Measurements from ENCODE around the gene NPC1.

The NPC1 gene

GRCh38 chr18:23605941-23606340 is 19.6 kb upstream of the NPC1 start:
- no peaks in the 10 kb centered on the region for H3K9me3 ChIP-seq (replicated peaks; ENCODE audit: low read length)
- H3K4me2 ChIP-seq (ENCODE audit: low read length), result no peak overlapping the region
- no peaks in the 10 kb centered on the region for H3K27me3 ChIP-seq (ENCODE audit: control insufficient read depth, insufficient read depth, low read length)
- no peaks in the 10 kb centered on the region for H3K4me1 ChIP-seq (ENCODE audit: control insufficient read depth, insufficient read depth, low read length)
- no peak overlapping the region for H3K9ac ChIP-seq (ENCODE audit: low read depth, low read length)
- H3K36me3 ChIP-seq (ENCODE audit: insufficient read depth, low read length), result no peaks in the 10 kb centered on the region
- no peak overlapping the region for H3K4me3 ChIP-seq (ENCODE audit: low read length)

- H3K9me3 ChIP-seq (replicated peaks; ENCODE audit: low read length), result no peaks in the 10 kb centered on the region
- no peak overlapping the region for H3K4me2 ChIP-seq (ENCODE audit: low read length)
- H3K9ac ChIP-seq (ENCODE audit: low read depth, low read length), result no peak overlapping the region
- H3K27me3 ChIP-seq (ENCODE audit: control insufficient read depth, insufficient read depth, low read length), result no peaks in the 10 kb centered on the region
- peaks cover under 1% of the 10 kb centered on the region for H3K4me1 ChIP-seq (ENCODE audit: control insufficient read depth, insufficient read depth, low read length)
- H3K4me3 ChIP-seq (ENCODE audit: low read length), result no peak overlapping the region
- H3K36me3 ChIP-seq (ENCODE audit: insufficient read depth, low read length), result no peaks in the 10 kb centered on the region
These were observed 13.5 kb upstream of the NPC1 start for GRCh38 chr18:23599809-23600208.

- no peak overlapping the region for H3K4me3 ChIP-seq (ENCODE audit: low read length)
- no peak overlapping the region for H3K4me2 ChIP-seq (ENCODE audit: low read length)
- H3K9ac ChIP-seq (ENCODE audit: low read depth, low read length), result no peak overlapping the region
- no peaks in the 10 kb centered on the region for H3K9me3 ChIP-seq (replicated peaks; ENCODE audit: low read length)
- no peaks in the 10 kb centered on the region for H3K36me3 ChIP-seq (ENCODE audit: insufficient read depth, low read length)
- H3K4me1 ChIP-seq (ENCODE audit: control insufficient read depth, insufficient read depth, low read length), result peaks cover 23% of the 10 kb centered on the region
- no peaks in the 10 kb centered on the region for H3K27me3 ChIP-seq (ENCODE audit: control insufficient read depth, insufficient read depth, low read length)
These were observed 9.9 kb upstream of the NPC1 start for GRCh38 chr18:23596183-23596582.

DNA sequence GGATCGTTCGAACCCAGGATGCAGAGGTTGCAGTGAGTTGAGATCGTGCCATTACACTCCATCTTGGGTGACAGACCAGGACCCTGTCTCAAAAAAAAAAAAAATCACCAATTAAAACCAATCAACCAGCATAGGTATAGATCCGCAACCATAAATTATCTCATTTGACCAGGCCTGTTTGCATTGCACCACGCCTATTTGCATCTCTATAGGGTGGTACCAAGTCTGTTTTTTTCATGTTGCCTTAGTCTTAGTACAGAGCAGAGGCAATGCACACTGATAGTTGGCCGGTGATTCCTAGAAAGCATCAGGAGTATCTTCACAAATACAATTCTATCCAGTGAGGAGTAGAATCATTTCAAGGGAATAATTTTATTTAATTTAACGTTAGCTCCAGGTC is 9.3 kb upstream of the NPC1 start:
- no peaks in the 10 kb centered on the region for H3K27me3 ChIP-seq (ENCODE audit: control insufficient read depth, insufficient read depth, low read length)
- H3K9ac ChIP-seq (ENCODE audit: low read depth, low read length), result no peak overlapping the region
- no peak overlapping the region for H3K4me2 ChIP-seq (ENCODE audit: low read length)
- no peaks in the 10 kb centered on the region for H3K36me3 ChIP-seq (ENCODE audit: insufficient read depth, low read length)
- no peak overlapping the region for H3K4me3 ChIP-seq (ENCODE audit: low read length)
- no peaks in the 10 kb centered on the region for H3K9me3 ChIP-seq (replicated peaks; ENCODE audit: low read length)
- peaks cover 26% of the 10 kb centered on the region for H3K4me1 ChIP-seq (ENCODE audit: control insufficient read depth, insufficient read depth, low read length)

DNA sequence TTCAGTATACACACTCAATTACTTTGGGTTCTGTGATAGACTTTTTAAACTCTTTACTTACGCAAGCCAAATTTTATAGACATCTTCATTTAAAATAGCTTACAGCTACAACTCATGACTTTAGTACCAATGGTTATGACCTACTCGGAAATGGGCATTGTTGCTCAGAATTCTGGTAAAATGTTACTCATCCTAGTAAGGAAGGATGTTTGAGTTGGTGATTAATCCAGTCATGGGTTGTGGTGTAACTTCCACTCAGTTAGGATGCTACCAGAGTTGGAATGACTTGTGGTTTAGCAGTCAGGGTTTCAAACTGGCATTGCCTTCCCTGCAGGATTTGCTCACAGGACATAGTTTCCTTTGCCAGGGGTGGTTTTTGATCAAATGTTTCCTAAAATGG is 7.4 kb upstream of the NPC1 start:
- Histone ChIP-seq H3K4me1 (ENCODE audit: control insufficient read depth, insufficient read depth, low read length) (peaks cover 30% of the 10 kb centered on the region), H3K4me3 (ENCODE audit: low read length) (no peak overlapping the region), H3K9ac (ENCODE audit: low read depth, low read length) (peak overlapping the region; percentile 60)

DNA sequence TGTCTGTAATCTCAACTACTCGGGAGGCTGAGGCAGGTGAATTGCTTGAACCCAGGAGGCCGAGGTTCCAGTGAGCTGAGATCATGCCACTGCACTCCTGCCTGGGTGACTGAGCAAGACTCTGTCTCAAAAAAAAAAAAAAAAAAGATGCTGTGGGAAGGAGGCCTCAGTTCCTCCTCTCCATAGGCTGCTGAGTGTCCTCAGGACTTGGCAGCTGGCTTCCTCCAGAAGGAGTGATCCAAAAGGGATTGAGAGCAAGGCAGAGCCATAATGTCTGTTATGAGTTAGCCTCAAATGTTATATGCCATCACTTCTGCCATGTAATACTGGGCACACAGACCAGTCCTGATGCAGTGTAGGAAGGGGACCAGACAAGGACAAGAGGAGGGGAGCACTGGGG is 6.6 kb upstream of the NPC1 start:
- H3K36me3 ChIP-seq (ENCODE audit: insufficient read depth, low read length), result no peaks in the 10 kb centered on the region
- no peak overlapping the region for H3K4me3 ChIP-seq (ENCODE audit: low read length)
- peaks cover 32% of the 10 kb centered on the region for H3K4me1 ChIP-seq (ENCODE audit: control insufficient read depth, insufficient read depth, low read length)
- no peaks in the 10 kb centered on the region for H3K9me3 ChIP-seq (replicated peaks; ENCODE audit: low read length)
- no peak overlapping the region for H3K4me2 ChIP-seq (ENCODE audit: low read length)
- peak overlapping the region; percentile 49 for H3K9ac ChIP-seq (ENCODE audit: low read depth, low read length)
- H3K27me3 ChIP-seq (ENCODE audit: control insufficient read depth, insufficient read depth, low read length), result no peaks in the 10 kb centered on the region

More for the DNA sequence above, 7.4 kb upstream of the NPC1 start:
- H3K27me3 ChIP-seq (ENCODE audit: control insufficient read depth, insufficient read depth, low read length), result no peaks in the 10 kb centered on the region
- H3K36me3 ChIP-seq (ENCODE audit: insufficient read depth, low read length), result no peaks in the 10 kb centered on the region
- no peaks in the 10 kb centered on the region for H3K9me3 ChIP-seq (replicated peaks; ENCODE audit: low read length)
- H3K4me2 ChIP-seq (ENCODE audit: low read length), result peak overlapping the region; percentile 13

DNA sequence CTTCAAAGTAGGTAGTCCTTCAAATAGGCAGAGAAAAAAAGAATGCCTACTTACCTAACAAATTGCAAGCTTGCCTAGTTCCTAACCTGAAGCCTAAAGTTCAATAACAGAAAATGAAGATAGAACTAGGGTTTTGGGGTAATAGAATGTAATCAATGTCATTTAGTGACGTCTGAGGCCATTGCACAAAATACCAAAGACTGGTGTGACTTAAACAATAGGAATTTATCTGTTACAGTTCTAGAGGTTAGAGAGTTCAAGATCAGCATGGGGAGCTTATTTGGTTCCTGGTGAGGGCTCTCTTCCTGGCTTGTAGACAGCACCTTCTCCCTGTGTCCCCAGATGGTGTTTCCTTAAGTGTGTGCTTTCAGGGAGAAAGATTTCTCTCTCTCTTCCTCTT is 4.7 kb upstream of the NPC1 start:
- peaks cover 32% of the 10 kb centered on the region for H3K4me1 ChIP-seq (ENCODE audit: control insufficient read depth, insufficient read depth, low read length)
- H3K27me3 ChIP-seq (ENCODE audit: control insufficient read depth, insufficient read depth, low read length), result no peaks in the 10 kb centered on the region
- no peak overlapping the region for H3K9ac ChIP-seq (ENCODE audit: low read depth, low read length)
- no peaks in the 10 kb centered on the region for H3K36me3 ChIP-seq (ENCODE audit: insufficient read depth, low read length)
- H3K9me3 ChIP-seq (replicated peaks; ENCODE audit: low read length), result no peaks in the 10 kb centered on the region
- no peak overlapping the region for H3K4me3 ChIP-seq (ENCODE audit: low read length)
- no peak overlapping the region for H3K4me2 ChIP-seq (ENCODE audit: low read length)

DNA sequence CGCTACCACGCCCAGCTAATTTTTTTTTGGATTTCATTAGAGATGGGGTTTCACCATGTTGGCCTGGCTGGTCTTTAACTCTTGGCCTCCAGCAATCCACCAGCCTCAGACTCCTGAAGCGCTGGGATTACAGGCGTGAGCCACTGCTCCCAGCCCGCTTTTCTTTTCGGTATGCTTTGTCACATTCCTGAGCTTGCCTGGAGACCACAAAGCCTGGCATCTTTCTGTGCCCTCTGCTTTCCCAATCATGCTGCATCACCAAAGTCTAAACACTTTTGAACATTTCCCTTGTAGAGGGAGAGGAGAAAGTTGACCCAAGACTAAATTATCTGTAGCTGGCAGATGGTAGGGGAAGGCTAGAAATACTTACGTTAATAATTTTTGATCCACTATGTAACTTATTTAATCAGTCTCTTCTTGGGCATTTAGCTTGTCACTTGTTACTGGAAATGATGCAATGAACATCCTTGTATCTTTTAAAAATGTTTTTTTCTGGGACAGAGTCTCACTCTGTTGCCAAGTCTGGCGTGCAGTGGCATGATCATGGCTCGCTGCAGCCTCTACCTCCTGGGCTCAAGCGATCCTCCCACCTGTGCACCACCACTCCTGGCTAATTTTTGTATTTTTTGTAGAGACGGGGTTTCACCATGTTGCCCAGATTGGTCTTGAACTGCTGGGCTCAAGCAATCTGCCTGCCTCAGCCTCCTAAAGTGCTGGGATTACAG is 2.7 kb upstream of the NPC1 start:
- no peak overlapping the region for H3K9ac ChIP-seq (ENCODE audit: low read depth, low read length)
- H3K4me1 ChIP-seq (ENCODE audit: control insufficient read depth, insufficient read depth, low read length), result peaks cover 33% of the 10 kb centered on the region

DNA sequence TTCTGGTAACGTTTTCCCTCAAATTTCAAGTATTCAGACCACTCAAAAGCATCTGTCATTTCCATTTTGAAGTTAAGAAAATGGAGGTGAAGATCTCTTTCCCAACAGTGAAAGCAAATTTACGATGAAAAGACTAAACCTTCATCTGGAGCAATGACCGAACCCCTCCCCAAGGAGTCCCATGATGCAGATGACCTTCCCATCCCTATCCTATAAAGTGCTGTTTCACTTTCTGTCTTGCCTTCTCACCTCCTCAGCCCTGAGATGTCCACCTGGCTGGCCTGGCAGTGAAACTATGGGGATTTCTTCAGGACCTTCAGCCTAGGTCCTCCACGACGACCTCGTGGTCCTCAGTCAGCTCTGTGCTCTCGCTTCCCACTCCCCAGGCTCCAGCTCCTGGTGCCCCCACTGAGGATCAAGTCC is 925 bp upstream of the NPC1 start:
- Histone ChIP-seq H3K4me3 (ENCODE audit: low read length) (peak overlapping the region; percentile 41), H3K36me3 (ENCODE audit: insufficient read depth, low read length) (no peaks in the 10 kb centered on the region), H3K4me2 (ENCODE audit: low read length) (peak overlapping the region; percentile 65), H3K9me3 (replicated peaks; ENCODE audit: low read length) (no peaks in the 10 kb centered on the region), H3K4me1 (ENCODE audit: control insufficient read depth, insufficient read depth, low read length) (peaks cover 31% of the 10 kb centered on the region), H3K9ac (ENCODE audit: low read depth, low read length) (peak overlapping the region; percentile 99), H3K27me3 (ENCODE audit: control insufficient read depth, insufficient read depth, low read length) (no peaks in the 10 kb centered on the region)

More for the DNA sequence above, 2.7 kb upstream of the NPC1 start:
- Histone ChIP-seq H3K36me3 (ENCODE audit: insufficient read depth, low read length) (no peaks in the 10 kb centered on the region), H3K4me2 (ENCODE audit: low read length) (no peak overlapping the region), H3K4me3 (ENCODE audit: low read length) (no peak overlapping the region), H3K27me3 (ENCODE audit: control insufficient read depth, insufficient read depth, low read length) (no peaks in the 10 kb centered on the region), H3K9me3 (replicated peaks; ENCODE audit: low read length) (no peaks in the 10 kb centered on the region)

- H3K36me3 ChIP-seq (ENCODE audit: insufficient read depth, low read length), result no peaks in the 10 kb centered on the region
- no peaks in the 10 kb centered on the region for H3K9me3 ChIP-seq (replicated peaks; ENCODE audit: low read length)
- peaks cover 40% of the 10 kb centered on the region for H3K4me1 ChIP-seq (ENCODE audit: control insufficient read depth, insufficient read depth, low read length)
- H3K4me2 ChIP-seq (ENCODE audit: low read length), result peak overlapping the region; percentile 97
- peak overlapping the region; percentile 99 for H3K9ac ChIP-seq (ENCODE audit: low read depth, low read length)
- H3K27me3 ChIP-seq (ENCODE audit: control insufficient read depth, insufficient read depth, low read length), result no peaks in the 10 kb centered on the region
- H3K4me3 ChIP-seq (ENCODE audit: low read length), result peak overlapping the region; percentile 94
These were observed 433 bp downstream of the NPC1 start for GRCh38 chr18:23585897-23586248.

- H3K4me3 ChIP-seq (ENCODE audit: low read length), result peak overlapping the region; percentile 94
- H3K36me3 ChIP-seq (ENCODE audit: insufficient read depth, low read length), result no peaks in the 10 kb centered on the region
- peak overlapping the region; percentile 99 for H3K9ac ChIP-seq (ENCODE audit: low read depth, low read length)
- no peaks in the 10 kb centered on the region for H3K27me3 ChIP-seq (ENCODE audit: control insufficient read depth, insufficient read depth, low read length)
- peaks cover 46% of the 10 kb centered on the region for H3K4me1 ChIP-seq (ENCODE audit: control insufficient read depth, insufficient read depth, low read length)
- H3K9me3 ChIP-seq (replicated peaks; ENCODE audit: low read length), result no peaks in the 10 kb centered on the region
- H3K4me2 ChIP-seq (ENCODE audit: low read length), result peak overlapping the region; percentile 97
These were observed 1.1 kb downstream of the NPC1 start for GRCh38 chr18:23585007-23585871.

Data from skeletal muscle satellite cell (primary cell).